KMS-11 (cell line): Measurements from ENCODE around the gene TGIF1.
"Not testable (repeated sequence)": the region's sequence is repeated elsewhere in the genome, so short reads cannot be mapped to it uniquely, and the experiment has no call there.

Experiments used
- H2AFZ ChIP-seq: fragments of 200-600 bp; sonication (generic); 2 replicates; pipeline ENCODE4 v1.6.1; 2016; ENCODE audit warnings: antibody characterized with exemption, mixed run types, low read depth
- H3K27ac ChIP-seq: fragments of 200-600 bp; sonication (generic); 2 replicates; pipeline ENCODE4 v1.6.1; 2016; ENCODE audit warnings: mild to moderate bottlenecking, mixed run types
- H3K27me3 ChIP-seq: fragments of 200-600 bp; sonication (generic); 2 replicates; pipeline ENCODE4 v1.6.1; 2017; ENCODE audit warnings: mild to moderate bottlenecking, low read depth, mixed run types, moderate library complexity; ENCODE audit not compliant: insufficient read depth
- H3K36me3 ChIP-seq: fragments of 200-600 bp; sonication (generic); 2 replicates; pipeline ENCODE4 v1.6.1; 2017; ENCODE audit warnings: mild to moderate bottlenecking, mixed run types; ENCODE audit not compliant: insufficient read depth
- H3K4me1 ChIP-seq: fragments of 200-600 bp; sonication (generic); 2 replicates; pipeline ENCODE4 v1.6.1; 2016; ENCODE audit warnings: mild to moderate bottlenecking, low read depth, mixed run types; ENCODE audit not compliant: poor library complexity, severe bottlenecking
- H3K4me2 ChIP-seq: fragments of 200-600 bp; sonication (generic); 2 replicates; pipeline ENCODE4 v1.7.0; 2016; ENCODE audit warnings: mild to moderate bottlenecking, mixed run types
- H3K4me3 ChIP-seq: fragments of 200-600 bp; sonication (generic); IDR thresholded peaks from 2 replicates; pipeline ENCODE4 v1.6.1; 2017; ENCODE audit warnings: low read depth, low read length, mixed read lengths; ENCODE audit not compliant: insufficient read depth
- H3K79me2 ChIP-seq: fragments of 200-600 bp; sonication (generic); 2 replicates; pipeline ENCODE4 v1.6.1; 2016; ENCODE audit warnings: low read depth, mixed run types; ENCODE audit not compliant: insufficient read depth
- H3K9ac ChIP-seq: fragments of 200-600 bp; sonication (generic); 2 replicates; pipeline ENCODE4 v1.6.1; 2016; ENCODE audit warnings: mild to moderate bottlenecking, mixed run types
- H4K20me1 ChIP-seq: fragments of 200-600 bp; sonication (generic); 2 replicates; pipeline ENCODE4 v1.6.1; 2016; ENCODE audit warnings: mild to moderate bottlenecking, mixed run types; ENCODE audit not compliant: insufficient read depth
- CTCF ChIP-seq: fragments of 200-600 bp; sonication (generic); conservative IDR thresholded peaks from 2 replicates; pipeline ENCODE4 v1.6.1; 2017; ENCODE audit warnings: low read depth, mild to moderate bottlenecking, antibody characterized with exemption, low read length, moderate library complexity, mixed read lengths

TGIF1 gene

GRCh38 chr18:3411327-3411726, 38.6 kb upstream of the TGIF1 start:
- TF ChIP-seq CTCF: no peak
- Histone ChIP-seq H3K79me2 (no peaks in the 10 kb centered on the region), H2AFZ (no peak overlapping the region)

DNA sequence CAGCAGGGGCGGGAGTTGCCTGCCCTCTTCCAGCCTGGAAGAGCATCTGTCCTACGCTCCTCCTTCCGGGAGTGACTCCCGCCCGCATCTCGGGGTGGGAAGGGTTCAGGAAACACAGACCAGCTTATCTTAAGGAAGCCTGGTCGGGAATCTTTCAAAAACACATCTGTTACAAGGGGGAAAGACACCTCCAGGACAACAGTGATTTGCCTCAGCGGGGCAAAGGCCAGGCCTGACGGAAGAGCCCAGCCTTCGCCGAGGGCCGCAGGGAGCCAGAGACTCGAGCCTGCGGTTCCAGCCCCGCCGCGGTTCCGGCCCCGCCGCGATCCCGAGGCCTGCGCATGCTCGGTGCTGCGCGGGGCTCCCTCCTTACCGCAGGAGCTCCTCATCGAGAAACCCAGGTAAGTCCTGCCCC, 38.1 kb upstream of the TGIF1 start:
- Histone ChIP-seq H3K36me3 (no peaks in the 10 kb centered on the region), H4K20me1 (no peaks in the 10 kb centered on the region), H3K27me3 (no peaks in the 10 kb centered on the region), H3K4me3 (no peak overlapping the region), H3K9ac (no peak overlapping the region), H2AFZ (no peak overlapping the region), H3K79me2 (no peaks in the 10 kb centered on the region), H3K4me1 (no peaks in the 10 kb centered on the region), H3K4me2 (no peak overlapping the region), H3K27ac (no peak overlapping the region)
- TF ChIP-seq CTCF: no peak

More at GRCh38 chr18:3411327-3411726, 38.6 kb upstream of the TGIF1 start:
- Histone ChIP-seq H4K20me1 (no peaks in the 10 kb centered on the region), H3K9ac (no peak overlapping the region), H3K4me2 (no peak overlapping the region), H3K36me3 (no peaks in the 10 kb centered on the region), H3K4me1 (no peaks in the 10 kb centered on the region), H3K27ac (no peak overlapping the region), H3K4me3 (no peak overlapping the region), H3K27me3 (no peaks in the 10 kb centered on the region)

- H3K4me2 ChIP-seq, H4K20me1 ChIP-seq, H3K4me3 ChIP-seq, H3K9ac ChIP-seq, H2AFZ ChIP-seq, H3K36me3 ChIP-seq, H3K4me1 ChIP-seq, H3K27me3 ChIP-seq, H3K27ac ChIP-seq, H3K79me2 ChIP-seq: not testable (repeated sequence)
Measured at GRCh38 chr18:3412528-3412927, 37.4 kb upstream of the TGIF1 start.

DNA sequence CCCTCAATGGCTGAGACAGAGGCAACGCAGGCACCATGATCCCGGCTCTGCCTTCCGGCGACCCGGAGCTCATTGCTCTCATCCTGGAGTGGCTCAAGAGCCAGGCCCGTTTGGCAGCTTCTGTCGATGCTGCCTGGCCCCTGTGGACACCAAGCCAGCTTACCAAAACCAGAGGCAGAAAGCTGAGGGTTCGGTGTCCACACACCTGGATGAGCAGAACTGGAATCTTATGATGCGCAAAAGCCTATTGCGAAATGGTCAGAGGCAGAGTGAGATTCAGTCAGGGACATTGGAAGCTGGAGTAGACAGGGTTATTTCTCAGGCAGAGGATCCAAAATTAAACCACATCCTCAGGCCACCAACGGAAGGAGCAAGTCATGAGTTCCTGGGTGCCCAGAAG, 34.9 kb upstream of the TGIF1 start:
- Histone ChIP-seq H2AFZ (no peak overlapping the region), H3K27ac (no peak overlapping the region), H3K27me3 (no peaks in the 10 kb centered on the region), H3K4me3 (no peak overlapping the region), H4K20me1 (no peaks in the 10 kb centered on the region), H3K4me1 (no peaks in the 10 kb centered on the region), H3K79me2 (no peaks in the 10 kb centered on the region), H3K9ac (no peak overlapping the region), H3K4me2 (no peak overlapping the region), H3K36me3 (no peaks in the 10 kb centered on the region)
- no peak for TF ChIP-seq CTCF

DNA sequence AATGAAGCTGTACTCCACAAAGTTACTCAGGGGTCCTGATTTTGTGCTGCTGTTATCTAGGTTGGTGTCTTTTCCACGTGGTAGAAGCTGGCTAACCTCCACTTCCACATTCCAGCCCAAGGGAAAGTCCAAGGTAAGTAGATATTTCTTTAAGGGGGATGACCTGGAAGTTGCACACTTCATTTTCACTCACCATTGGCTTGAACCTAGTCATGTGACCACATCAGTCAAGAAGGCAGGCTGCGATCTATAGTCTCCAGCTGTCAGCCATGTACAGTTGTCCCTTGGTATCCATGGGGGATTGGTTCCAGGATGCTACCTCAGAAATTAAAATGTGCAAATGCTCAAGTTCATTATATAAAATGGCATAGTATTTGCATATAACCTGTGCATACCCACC, 31.9 kb upstream of the TGIF1 start:
- no peaks in the 10 kb centered on the region for H3K79me2 ChIP-seq
- no peak for TF ChIP-seq CTCF
- H3K9ac ChIP-seq: no peak overlapping the region
- H3K4me3 ChIP-seq: no peak overlapping the region
- no peak overlapping the region for H3K4me2 ChIP-seq
- H3K27ac ChIP-seq: no peak overlapping the region
- no peak overlapping the region for H2AFZ ChIP-seq
- H4K20me1 ChIP-seq: no peaks in the 10 kb centered on the region
- no peaks in the 10 kb centered on the region for H3K27me3 ChIP-seq
- no peaks in the 10 kb centered on the region for H3K36me3 ChIP-seq
- no peaks in the 10 kb centered on the region for H3K4me1 ChIP-seq
